GM21529 (cell line): Measurements from ENCODE around the gene PKP1.

Experiments used
- ATAC-seq: cut with Tn5 transposase; IDR thresholded peaks from one replicate; pipeline ENCODE4 v1.9.1; 2021; ENCODE audit not compliant: unreplicated experiment

PKP1 gene

GRCh38 chr1:201307760-201308499 is 24.6 kb downstream of the PKP1 start:
- no peak for ATAC-seq

- ATAC-seq: no peak
Measured at GRCh38 chr1:201309416-201309815, 26.1 kb downstream of the PKP1 start.

DNA sequence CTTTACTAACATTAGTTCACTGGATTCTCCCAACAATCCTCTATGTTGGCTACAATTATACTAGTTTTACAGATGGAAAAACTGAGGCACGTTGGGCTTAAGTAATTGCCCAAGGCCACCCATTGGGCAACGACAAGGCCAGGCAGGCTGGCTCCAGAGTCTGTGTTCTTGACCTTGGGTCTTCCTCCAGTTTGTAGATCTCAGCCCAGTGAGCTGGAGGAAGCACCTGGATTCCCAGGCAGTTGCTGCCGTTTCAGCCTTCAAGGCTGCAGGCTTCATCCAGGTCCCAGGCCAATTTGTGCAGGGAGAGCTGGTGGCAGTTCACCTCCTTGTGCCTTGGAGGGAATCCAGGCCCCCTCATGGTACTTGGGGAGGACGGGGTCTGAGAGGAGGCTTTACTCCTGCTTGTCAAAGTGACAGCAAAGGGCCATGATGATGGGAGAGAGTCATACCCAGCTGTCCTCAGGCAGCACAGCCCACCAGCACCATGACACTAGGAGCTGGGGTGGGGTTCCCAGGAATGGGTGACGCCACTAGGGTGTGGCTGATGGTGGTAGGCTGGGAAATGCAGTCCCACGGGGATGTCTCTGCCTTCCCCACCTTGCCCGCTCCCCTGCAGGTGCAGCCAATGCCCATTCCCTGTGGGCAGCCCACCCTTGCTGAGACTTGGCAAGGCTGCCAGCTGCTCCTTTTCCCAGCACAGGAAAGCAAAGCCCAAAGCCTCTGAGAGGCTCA is 27.1 kb downstream of the PKP1 start:
- no peak for ATAC-seq

DNA sequence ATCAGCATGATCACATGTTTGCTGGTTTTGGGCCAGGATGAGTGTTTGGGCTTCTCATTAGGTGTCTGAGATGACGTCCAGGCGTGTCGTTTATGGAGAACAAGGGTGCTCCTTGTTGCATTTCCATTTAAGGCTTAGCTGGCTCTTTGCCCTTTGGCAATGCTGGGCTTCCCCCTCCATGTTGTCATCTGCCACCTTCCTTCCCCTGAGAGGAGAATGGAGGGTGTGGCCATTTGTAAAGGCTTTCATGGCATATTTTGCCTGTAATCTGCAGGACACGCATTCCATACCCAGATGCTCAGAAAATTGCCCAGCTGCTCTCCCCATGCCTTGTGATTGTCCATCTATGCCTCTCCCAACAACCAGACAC is 27.7 kb downstream of the PKP1 start:
- ATAC-seq: no peak

- ATAC-seq: no peak
Measured at GRCh38 chr1:201311356-201312011, 28.2 kb downstream of the PKP1 start.

- ATAC-seq: no peak
Measured at GRCh38 chr1:201312298-201312697, 29.0 kb downstream of the PKP1 start.

DNA sequence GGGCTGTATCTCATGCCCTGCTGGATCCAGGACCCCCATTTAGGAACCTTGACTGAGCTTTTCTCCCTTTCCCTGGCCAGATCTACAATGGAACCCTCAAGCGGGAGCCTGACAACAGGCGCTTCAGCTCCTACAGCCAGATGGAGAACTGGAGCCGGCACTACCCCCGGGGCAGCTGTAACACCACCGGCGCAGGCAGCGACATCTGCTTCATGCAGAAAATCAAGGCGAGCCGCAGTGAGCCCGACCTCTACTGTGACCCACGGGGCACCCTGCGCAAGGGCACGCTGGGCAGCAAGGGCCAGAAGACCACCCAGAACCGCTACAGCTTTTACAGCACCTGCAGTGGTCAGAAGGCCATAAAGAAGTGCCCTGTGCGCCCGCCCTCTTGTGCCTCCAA is 29.8 kb downstream of the PKP1 start:
- ATAC-seq: no peak

- ATAC-seq: no peak
Measured at GRCh38 chr1:201316556-201316955, 33.2 kb downstream of the PKP1 start.

GRCh38 chr1:201317551-201317950 is 34.2 kb downstream of the PKP1 start:
- no peak for ATAC-seq

DNA sequence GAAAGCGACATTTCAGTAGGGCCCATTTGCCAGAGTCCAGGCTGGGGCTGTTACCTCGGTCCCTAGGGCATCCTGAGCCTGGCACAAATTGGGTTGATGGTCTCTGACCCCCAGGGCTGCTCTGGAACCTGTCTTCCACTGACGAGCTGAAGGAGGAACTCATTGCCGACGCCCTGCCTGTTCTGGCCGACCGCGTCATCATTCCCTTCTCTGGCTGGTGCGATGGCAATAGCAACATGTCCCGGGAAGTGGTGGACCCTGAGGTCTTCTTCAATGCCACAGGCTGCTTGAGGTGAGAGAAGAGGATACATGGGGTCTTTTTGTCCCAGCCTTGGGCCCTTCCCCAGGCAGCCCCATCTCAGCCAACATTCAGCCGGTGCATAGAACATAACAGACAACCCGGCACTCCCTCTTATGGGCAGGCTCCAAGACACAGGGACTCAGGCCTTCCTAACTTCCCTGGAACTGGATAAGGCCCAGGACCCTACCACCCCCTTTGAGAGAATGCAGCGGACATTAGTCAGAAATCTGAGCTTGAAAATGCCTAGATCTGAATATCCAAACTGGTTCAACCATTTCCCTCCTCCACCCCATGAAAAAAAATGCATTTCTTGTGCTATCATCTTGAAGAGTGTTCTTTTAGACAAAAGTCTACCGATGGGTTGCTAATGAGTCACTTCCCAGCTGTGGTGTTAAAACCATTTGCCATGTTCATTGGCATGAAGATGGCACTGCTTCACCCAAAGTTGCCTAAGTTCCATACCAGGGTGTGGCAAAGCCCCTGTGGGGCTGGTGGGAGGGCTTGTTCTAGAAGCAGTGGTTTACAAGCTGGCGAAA is 35.4 kb downstream of the PKP1 start:
- ATAC-seq: no peak

- ATAC-seq: no peak
Measured at GRCh38 chr1:201319631-201320030, 36.3 kb downstream of the PKP1 start.

DNA sequence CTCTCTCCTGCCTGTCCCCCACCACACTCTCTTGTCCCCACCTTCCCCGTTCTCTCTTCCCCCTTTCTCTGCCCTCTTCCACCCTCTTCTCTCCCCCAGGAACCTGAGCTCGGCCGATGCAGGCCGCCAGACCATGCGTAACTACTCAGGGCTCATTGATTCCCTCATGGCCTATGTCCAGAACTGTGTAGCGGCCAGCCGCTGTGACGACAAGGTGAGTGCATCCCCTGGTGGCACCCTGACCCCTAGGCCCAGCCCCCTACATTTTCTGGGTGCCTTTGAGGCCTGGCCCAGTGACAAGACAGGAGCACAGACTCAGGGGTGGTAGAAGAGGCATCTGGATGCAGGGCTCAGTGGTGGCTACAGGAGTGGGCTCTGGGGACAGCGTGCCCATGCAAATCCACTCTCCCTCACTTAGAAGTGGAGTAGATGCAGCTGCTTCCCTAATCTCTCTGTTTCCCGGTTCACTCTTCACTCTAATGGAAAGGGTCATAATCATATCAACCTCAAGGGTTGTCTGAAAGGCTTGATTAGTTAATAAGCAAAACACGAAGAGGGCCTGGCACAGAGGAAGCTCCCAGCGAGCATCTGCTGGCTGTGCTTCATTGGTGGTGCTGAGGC is 37.0 kb downstream of the PKP1 start:
- no peak for ATAC-seq

DNA sequence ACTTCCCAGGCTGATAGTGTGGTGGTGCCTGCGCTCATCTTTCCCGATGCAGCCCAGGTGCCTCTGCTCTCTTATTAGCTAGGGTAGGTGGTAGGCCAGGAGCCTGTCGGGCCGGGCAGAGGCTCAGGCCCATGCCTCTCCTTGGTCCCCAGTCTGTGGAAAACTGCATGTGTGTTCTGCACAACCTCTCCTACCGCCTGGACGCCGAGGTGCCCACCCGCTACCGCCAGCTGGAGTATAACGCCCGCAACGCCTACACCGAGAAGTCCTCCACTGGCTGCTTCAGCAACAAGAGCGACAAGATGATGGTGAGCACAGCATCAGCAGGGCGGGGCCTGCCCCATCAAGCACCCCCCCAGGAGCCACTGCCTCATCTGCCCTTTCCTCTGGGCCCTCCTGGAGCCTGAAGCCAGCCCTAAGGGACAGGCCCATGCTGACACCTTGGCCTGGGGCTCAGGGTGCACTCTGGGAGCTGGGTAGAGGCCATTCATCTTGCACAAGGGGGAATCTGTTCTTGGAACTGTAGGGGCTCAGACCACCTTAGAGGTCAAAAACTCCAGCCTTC is 38.6 kb downstream of the PKP1 start:
- ATAC-seq: no peak

DNA sequence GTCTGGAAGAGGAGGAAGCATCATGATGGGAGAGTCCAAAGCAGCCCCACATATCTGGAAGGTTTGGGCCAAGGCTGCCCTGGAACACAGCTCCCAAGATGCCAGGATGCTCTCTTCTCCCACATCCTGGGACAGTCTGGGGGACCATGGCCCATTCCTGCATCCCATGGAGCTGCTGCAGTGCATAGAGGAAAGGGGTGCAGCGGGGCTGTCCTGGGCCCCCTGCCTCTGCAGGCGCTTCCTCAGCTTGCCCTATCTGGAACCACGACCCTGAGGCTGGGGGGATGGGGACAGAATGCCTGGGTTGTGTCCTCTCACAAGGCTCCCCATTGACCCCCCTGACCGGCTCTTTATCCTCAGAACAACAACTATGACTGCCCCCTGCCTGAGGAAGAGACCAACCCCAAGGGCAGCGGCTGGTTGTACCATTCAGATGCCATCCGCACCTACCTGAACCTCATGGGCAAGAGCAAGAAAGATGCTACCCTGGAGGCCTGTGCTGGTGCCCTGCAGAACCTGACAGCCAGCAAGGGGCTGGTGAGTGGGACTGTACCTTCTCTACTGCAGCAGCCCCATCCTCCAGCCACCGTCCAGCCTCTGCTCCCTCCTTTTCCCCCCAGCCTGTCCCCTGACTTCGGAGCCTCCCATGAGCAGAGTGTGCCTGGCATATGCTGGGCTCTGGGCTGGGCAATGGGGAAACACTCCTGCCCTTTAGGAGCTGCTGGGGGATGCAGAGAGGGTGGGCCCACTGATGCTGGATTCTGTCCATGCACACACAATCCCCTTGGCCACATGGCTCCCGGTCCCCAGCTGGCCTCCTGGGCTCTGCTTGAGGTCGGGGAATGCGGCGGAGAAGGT is 39.6 kb downstream of the PKP1 start:
- ATAC-seq: no peak

DNA sequence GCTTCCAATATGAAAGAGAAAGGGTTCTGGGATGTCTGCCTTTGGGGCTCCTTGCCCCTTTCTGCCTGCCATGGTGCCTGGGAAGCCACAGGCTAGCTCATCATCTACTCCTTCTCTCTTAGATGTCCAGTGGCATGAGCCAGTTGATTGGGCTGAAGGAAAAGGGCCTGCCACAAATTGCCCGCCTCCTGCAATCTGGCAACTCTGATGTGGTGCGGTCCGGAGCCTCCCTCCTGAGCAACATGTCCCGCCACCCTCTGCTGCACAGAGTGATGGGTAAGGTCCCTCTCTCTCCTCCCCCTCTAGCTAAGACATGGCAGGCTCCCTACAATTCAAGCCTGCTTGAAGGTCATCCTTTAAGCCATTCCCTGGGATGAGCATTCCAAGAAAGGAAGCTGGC is 41.0 kb downstream of the PKP1 start:
- ATAC-seq: no peak

DNA sequence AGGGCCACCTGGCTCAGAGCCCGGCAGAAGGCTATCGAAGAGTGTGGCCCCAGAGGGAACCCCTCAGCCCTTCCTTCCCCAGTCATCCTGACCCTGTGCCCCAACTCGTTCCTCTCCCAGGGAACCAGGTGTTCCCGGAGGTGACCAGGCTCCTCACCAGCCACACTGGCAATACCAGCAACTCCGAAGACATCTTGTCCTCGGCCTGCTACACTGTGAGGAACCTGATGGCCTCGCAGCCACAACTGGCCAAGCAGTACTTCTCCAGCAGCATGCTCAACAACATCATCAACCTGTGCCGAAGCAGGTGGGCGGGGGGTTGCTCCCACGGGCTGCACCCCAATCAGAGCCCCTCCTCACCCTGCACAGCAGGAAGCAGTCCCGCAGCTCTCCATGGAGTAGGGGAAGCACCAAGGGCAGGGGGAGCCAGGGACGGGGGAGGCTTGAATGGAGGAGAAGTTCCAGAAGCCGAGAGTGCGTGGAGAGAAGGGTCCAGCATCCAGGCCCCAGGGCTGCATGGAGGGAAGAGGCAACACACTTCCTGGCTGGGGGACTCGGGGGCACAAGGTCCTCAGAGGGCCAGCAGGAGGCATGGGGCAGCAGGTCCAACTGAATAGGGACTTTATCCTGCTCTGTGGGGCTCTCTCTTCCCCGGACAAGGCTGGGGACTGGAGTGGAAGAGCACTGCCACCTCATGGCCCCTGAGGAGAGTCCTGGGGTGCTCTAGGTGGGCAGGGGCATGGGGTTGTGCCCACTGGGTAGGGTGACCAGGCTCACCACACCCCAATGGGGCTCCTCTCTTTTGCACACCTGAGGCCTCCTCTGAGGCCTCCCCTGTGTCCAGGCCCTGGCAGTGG is 41.7 kb downstream of the PKP1 start:
- ATAC-seq: no peak

- no peak for ATAC-seq
Measured at GRCh38 chr1:201325678-201326060, 42.4 kb downstream of the PKP1 start.

- no peak for ATAC-seq
Measured at GRCh38 chr1:201326710-201327109, 43.4 kb downstream of the PKP1 start.
